H9 (cell line): ENCODE data around the gene PRSS21. TPM values are rescaled to one million over a fixed set of nuclear protein-coding genes. Genes with fewer than 3 reads are reported as not detected.

Source experiments
- DNase-seq: peaks from one replicate; pipeline ENCODE4 v3.0.0-alpha.2; 2017
- H2AFZ ChIP-seq: one replicate; pipeline ENCODE4 v1.6.1; 2013; ENCODE audit warnings: mild to moderate bottlenecking, low read length, control low read depth, moderate library complexity
- H2AK5ac ChIP-seq: 2 replicates; pipeline ENCODE4 v1.6.1; 2013; ENCODE audit warnings: low read length, control low read depth, mixed read lengths; ENCODE audit not compliant: insufficient read length
- H2BK120ac ChIP-seq: one replicate; pipeline ENCODE4 v1.6.1; 2013; ENCODE audit warnings: low read depth, mild to moderate bottlenecking, low read length, control low read depth, inconsistent platforms; ENCODE audit not compliant: poor library complexity, severe bottlenecking
- H2BK12ac ChIP-seq: 2 replicates; pipeline ENCODE4 v1.6.1; 2013; ENCODE audit warnings: low read length, control low read depth, mixed read lengths, low read depth; ENCODE audit not compliant: insufficient read length
- H2BK15ac ChIP-seq: 2 replicates; pipeline ENCODE4 v1.6.1; 2013; ENCODE audit warnings: low read depth, low read length, control low read depth
- H2BK20ac ChIP-seq: one replicate; pipeline ENCODE4 v1.6.1; 2013; ENCODE audit warnings: low read depth, mild to moderate bottlenecking, low read length, control low read depth, inconsistent platforms; ENCODE audit not compliant: poor library complexity, severe bottlenecking
- H2BK5ac ChIP-seq: 2 replicates; pipeline ENCODE4 v1.6.1; 2013; ENCODE audit warnings: low read length, control low read depth, mixed read lengths; ENCODE audit not compliant: insufficient read length
- H3K14ac ChIP-seq: 2 replicates; pipeline ENCODE4 v1.6.1; 2013; ENCODE audit warnings: low read length, control low read depth; ENCODE audit not compliant: insufficient read depth
- H3K18ac ChIP-seq: 2 replicates; pipeline ENCODE4 v1.6.1; 2013; ENCODE audit warnings: low read depth, mild to moderate bottlenecking, mixed read lengths, low read length, control low read depth; ENCODE audit not compliant: insufficient read length
- H3K23ac ChIP-seq: 2 replicates; pipeline ENCODE4 v1.6.1; 2013; ENCODE audit warnings: low read length, control low read depth, mixed read lengths, low read depth; ENCODE audit not compliant: insufficient read length
- H3K23me2 ChIP-seq: 2 replicates; pipeline ENCODE4 v1.6.1; 2013; ENCODE audit warnings: low read depth, mild to moderate bottlenecking, mixed read lengths, low read length, control low read depth; ENCODE audit not compliant: insufficient read length, poor library complexity, severe bottlenecking
- H3K27ac ChIP-seq: 2 replicates; pipeline ENCODE4 v1.5.1; 2013; ENCODE audit warnings: low read length, control low read depth, mixed read lengths, low read depth; ENCODE audit not compliant: insufficient read length
- H3K27me3 ChIP-seq: 2 replicates; pipeline ENCODE4 v1.6.1; 2013; ENCODE audit warnings: low read length, control low read depth, inconsistent platforms; ENCODE audit not compliant: insufficient read depth
- H3K4ac ChIP-seq: 2 replicates; pipeline ENCODE4 v1.6.1; 2013; ENCODE audit warnings: low read depth, mild to moderate bottlenecking, control low read depth, inconsistent platforms, low read length, moderate library complexity
- H3K4me1 ChIP-seq: 2 replicates; pipeline ENCODE4 v1.6.1; 2013; ENCODE audit warnings: low read length, control low read depth, inconsistent platforms; ENCODE audit not compliant: insufficient read depth
- H3K4me2 ChIP-seq: 2 replicates; pipeline ENCODE4 v1.6.1; 2013; ENCODE audit warnings: low read length, control low read depth, mixed read lengths; ENCODE audit not compliant: insufficient read length, insufficient read depth
- H3K56ac ChIP-seq: 2 replicates; pipeline ENCODE4 v1.6.1; 2013; ENCODE audit warnings: low read depth, mild to moderate bottlenecking, mixed read lengths, low read length, control low read depth; ENCODE audit not compliant: insufficient read length
- H3K79me1 ChIP-seq: 2 replicates; pipeline ENCODE4 v1.6.1; 2013; ENCODE audit warnings: low read depth, mild to moderate bottlenecking, moderate library complexity, low read length, control low read depth, inconsistent platforms; ENCODE audit not compliant: insufficient read depth, poor library complexity, severe bottlenecking
- H3K79me2 ChIP-seq: 2 replicates; pipeline ENCODE4 v1.6.1; 2013; ENCODE audit warnings: low read length, control low read depth, inconsistent platforms; ENCODE audit not compliant: insufficient read depth
- H3K9ac ChIP-seq: 2 replicates; pipeline ENCODE4 v1.6.1; 2013; ENCODE audit warnings: low read length, control low read depth, mixed read lengths; ENCODE audit not compliant: insufficient read length; ENCODE audit errors: extremely low read depth
- H3K9me3 ChIP-seq: one replicate; pipeline ENCODE4 v1.6.1; 2013; ENCODE audit warnings: low read depth, low read length, inconsistent platforms; ENCODE audit not compliant: control insufficient read depth
- H3T11ph ChIP-seq: one replicate; pipeline ENCODE4 v1.6.1; 2013; ENCODE audit warnings: mild to moderate bottlenecking, low read length, control low read depth, inconsistent platforms
- H4K20me1 ChIP-seq: one replicate; pipeline ENCODE4 v1.6.1; 2013; ENCODE audit not compliant: control insufficient read depth, insufficient read length, insufficient read depth
- H4K5ac ChIP-seq: 2 replicates; pipeline ENCODE4 v1.6.1; 2013; ENCODE audit warnings: low read depth, mild to moderate bottlenecking, mixed read lengths, low read length, control low read depth; ENCODE audit not compliant: insufficient read length
- H4K8ac ChIP-seq: replicated peaks from 2 replicates; pipeline ENCODE4 v1.6.1; 2013; ENCODE audit warnings: low read length, control low read depth, mixed read lengths, low read depth; ENCODE audit not compliant: insufficient read length
- H4K91ac ChIP-seq: 2 replicates; pipeline ENCODE4 v1.6.1; 2013; ENCODE audit warnings: low read depth, mild to moderate bottlenecking, moderate library complexity, mixed read lengths, low read length, control low read depth; ENCODE audit not compliant: insufficient read length
- H3K27ac Mint-ChIP-seq, 3 experiments: 2 replicates in 2 of 3; 3 replicates in 1 of 3; pipeline ENCODE4 v1.8.0; 2020 to 2021; ENCODE audit warnings: mixed read lengths in 3 of 3, mild to moderate bottlenecking in 1 of 3, moderate library complexity in 1 of 3
- H3K27me3 Mint-ChIP-seq: 2 replicates; pipeline ENCODE4 v1.8.0; 2021; ENCODE audit warnings: low read depth, mild to moderate bottlenecking, moderate library complexity, mixed read lengths
- H3K36me3 Mint-ChIP-seq, 3 experiments: 2 replicates in 2 of 3; 3 replicates in 1 of 3; pipeline ENCODE4 v1.8.0; 2020 to 2021; ENCODE audit warnings: low read depth in 3 of 3, mixed read lengths in 3 of 3; ENCODE audit not compliant: insufficient read depth in 1 of 3
- H3K4me1 Mint-ChIP-seq, 2 experiments: 2 replicates each; pipeline ENCODE4 v1.8.0; 2020; ENCODE audit warnings: mixed read lengths in 2 of 2
- H3K4me3 Mint-ChIP-seq, 2 experiments: 2 replicates in 1 of 2; 3 replicates in 1 of 2; pipeline ENCODE4 v1.8.0; 2020 to 2021; ENCODE audit warnings: mild to moderate bottlenecking in 2 of 2, mixed read lengths in 2 of 2, moderate library complexity in 1 of 2
- H3K9me3 Mint-ChIP-seq, 2 experiments: 2 replicates in 1 of 2; 3 replicates in 1 of 2; pipeline ENCODE4 v1.8.0; 2020; ENCODE audit warnings: mild to moderate bottlenecking in 2 of 2, mixed read lengths in 2 of 2, moderate library complexity in 1 of 2
- WGBS: extraction: QIAGEN DNeasy Blood & Tissue Kit; methylation state at CpG from one replicate; pipeline ENCODE4 v1.1.7; 2013; ENCODE audit warnings: missing lambda C conversion rate, low lambda C conversion rate, mixed read lengths; ENCODE audit not compliant: insufficient read length; ENCODE audit errors: extremely low coverage; 5-methylcytosine and 5-hydroxymethylcytosine counted together
- total RNA-seq: library from RNA; stranded (reverse); gene quantifications from 2 replicates; pipeline ENCODE4 v1.2.1, GENCODE V29; 2021
- TF ChIP-seq, protein P1 (sequence below): fragments of 200-600 bp; sonication (generic); conservative IDR thresholded peaks from 3 replicates; pipeline ENCODE4 v1.8.0; 2021; ENCODE audit warnings: antibody characterized with exemption, mild to moderate bottlenecking

The PRSS21 gene
- total RNA-seq, 1 experiment from 2014 or later: not detected

GRCh38 chr16:2858245-2859025 lies 41.4 kb downstream of the PRSS21 start:
- Histone ChIP-seq H3K9ac (no peak overlapping the region), H3K14ac (no peak overlapping the region), H3K27ac (no peak overlapping the region), H2AK5ac (no peak overlapping the region), H3K27me3 (no peaks in the 10 kb centered on the region), H3T11ph (no peak overlapping the region), H3K23ac (no peak overlapping the region), H3K79me1 (no peaks in the 10 kb centered on the region), H3K56ac (no peak overlapping the region), H4K5ac (no peak overlapping the region), H4K8ac (no peak overlapping the region), H2BK20ac (no peak overlapping the region), H2BK15ac (no peak overlapping the region), H3K23me2 (peaks cover 5% of the 10 kb centered on the region), H3K4me2 (peak overlapping the region; percentile 81), H4K91ac (no peak overlapping the region), H2AFZ (no peak overlapping the region), H3K4ac (no peak overlapping the region), H2BK12ac (no peak overlapping the region), H3K4me1 (no peaks in the 10 kb centered on the region), H2BK5ac (no peak overlapping the region), H3K18ac (no peak overlapping the region), H4K20me1 (no peaks in the 10 kb centered on the region), H2BK120ac (no peak overlapping the region), H3K79me2 (no peaks in the 10 kb centered on the region), H3K9me3 (no peaks in the 10 kb centered on the region)
- Mint-ChIP-seq H3K27ac (no peak overlapping the region), H3K27me3 (peaks cover 34% of the 10 kb centered on the region), H3K4me3 (peak overlapping the region in 1 of 2 experiments; percentile 63; a peak in 4 of 5 replicates), H3K9me3 (peaks cover 20 to 26% of the 10 kb centered on the region in 2 experiments), H3K4me1 (peaks cover 5 to 7% of the 10 kb centered on the region in 2 experiments; a peak in 3 of 4 replicates), H3K36me3 (peaks cover 2 to 11% (median 10%) of the 10 kb centered on the region in 3 experiments)
- TF ChIP-seq, protein P1, sequence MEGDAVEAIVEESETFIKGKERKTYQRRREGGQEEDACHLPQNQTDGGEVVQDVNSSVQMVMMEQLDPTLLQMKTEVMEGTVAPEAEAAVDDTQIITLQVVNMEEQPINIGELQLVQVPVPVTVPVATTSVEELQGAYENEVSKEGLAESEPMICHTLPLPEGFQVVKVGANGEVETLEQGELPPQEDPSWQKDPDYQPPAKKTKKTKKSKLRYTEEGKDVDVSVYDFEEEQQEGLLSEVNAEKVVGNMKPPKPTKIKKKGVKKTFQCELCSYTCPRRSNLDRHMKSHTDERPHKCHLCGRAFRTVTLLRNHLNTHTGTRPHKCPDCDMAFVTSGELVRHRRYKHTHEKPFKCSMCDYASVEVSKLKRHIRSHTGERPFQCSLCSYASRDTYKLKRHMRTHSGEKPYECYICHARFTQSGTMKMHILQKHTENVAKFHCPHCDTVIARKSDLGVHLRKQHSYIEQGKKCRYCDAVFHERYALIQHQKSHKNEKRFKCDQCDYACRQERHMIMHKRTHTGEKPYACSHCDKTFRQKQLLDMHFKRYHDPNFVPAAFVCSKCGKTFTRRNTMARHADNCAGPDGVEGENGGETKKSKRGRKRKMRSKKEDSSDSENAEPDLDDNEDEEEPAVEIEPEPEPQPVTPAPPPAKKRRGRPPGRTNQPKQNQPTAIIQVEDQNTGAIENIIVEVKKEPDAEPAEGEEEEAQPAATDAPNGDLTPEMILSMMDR: peak; percentile 14; the same call in 2 of the 3 replicates
- no CpG with 5 or more reads among the region's 23 CpGs for WGBS
- DNase-seq: peak; percentile 87
